Activated CD4-positive, alpha-beta T cell treated with anti-CD3 and anti-CD28 coated beads, Interleukin-2, amount 50 U/mL, for 16 hours (primary cell): ENCODE results near the gene LRRIQ4.
A peak's percentile ranks its signal among the peaks of the same experiment; 100 is the strongest.

Experiments used
- DNase-seq: peaks from one replicate; pipeline ENCODE4 v3.0.0-alpha.2; 2020

LRRIQ4 gene

DNA sequence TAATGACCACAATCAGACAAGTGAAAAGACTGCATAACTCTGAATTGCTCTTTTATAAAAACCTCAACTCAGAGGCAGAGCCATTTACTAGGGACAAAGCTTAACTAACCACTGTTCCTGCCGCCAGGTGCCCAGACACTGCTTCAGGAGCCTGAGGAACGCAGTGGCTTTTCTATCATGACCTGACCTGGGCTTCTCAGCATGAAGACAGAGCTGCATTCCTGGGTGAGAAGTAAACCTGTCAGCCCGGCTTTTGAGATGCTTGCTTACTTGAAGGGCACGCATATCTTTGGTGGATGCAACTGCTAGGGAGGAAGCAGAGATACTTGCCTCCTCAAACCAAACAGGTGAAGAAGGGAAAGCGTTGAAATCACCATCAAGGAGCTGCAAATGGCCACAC is 49.2 kb downstream of the LRRIQ4 start:
- DNase-seq = no peak

DNA sequence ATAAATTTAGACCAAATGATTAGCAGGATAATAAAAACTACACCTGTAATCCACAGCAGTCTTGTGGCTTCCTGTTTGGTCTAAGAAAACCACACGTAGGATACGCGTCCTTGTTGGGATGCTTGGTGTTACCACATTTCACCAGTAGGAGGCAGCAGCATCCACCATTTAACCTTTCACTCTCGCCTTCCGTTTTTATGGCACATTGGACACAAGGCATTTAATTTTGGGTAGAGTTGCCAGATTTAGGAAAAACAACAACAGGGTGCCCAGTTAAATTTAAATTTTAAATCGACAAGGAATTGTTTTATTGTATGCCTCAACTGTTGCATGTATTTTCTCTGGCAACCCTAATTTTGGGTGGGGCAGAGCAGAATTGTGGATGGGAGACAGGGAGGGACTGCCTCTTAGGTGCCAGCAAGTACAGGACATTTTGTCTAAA is 50.8 kb downstream of the LRRIQ4 start:
- peak; percentile 76 for DNase-seq

DNA sequence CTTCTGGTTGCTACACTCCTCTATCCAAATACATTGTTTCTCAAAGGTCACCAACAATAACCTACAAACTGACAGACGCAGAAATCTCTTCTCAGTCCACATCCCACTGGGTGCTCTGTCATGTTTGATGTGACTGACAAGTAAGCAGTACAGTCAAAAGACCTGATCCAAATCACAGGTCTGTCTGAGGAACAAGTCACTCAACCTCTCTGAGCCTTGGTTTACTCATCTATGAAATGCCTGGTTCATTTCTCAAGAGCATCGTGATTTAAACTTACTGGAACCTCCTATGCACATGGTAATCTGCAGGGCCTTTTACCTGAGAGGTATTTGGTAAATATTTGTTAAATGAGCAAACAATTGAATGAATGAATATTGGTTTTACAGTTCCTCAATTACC is 51.6 kb downstream of the LRRIQ4 start:
- DNase-seq = no peak

DNA sequence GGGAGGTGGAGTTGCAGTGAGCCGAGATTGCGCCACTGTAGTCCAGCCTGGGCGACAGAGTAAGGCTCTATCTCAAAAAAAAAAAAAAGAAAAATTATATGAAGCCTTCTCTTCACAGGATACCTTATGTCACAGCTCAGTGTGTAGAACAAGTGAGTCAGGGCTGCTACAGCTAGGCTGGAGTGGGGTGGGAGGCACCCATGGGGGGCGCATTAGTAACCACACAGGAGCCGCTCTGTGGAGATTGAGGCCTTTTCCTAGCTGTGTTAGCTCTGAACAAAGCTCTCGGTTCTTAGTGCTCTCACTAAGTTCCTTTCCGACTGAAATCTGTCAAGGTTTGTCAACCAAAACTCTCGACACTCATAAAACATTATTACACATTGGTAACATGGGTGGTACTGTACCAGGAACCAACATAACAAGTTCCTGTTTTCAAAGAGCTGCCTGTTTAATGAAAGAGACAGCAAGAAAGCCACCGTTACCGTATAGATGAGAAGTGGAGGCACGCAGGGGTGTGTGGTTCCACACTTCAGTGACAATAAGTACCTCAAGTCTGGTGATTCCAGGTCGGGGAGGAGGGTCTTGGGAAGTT is 52.6 kb downstream of the LRRIQ4 start:
- DNase-seq = no peak

DNA sequence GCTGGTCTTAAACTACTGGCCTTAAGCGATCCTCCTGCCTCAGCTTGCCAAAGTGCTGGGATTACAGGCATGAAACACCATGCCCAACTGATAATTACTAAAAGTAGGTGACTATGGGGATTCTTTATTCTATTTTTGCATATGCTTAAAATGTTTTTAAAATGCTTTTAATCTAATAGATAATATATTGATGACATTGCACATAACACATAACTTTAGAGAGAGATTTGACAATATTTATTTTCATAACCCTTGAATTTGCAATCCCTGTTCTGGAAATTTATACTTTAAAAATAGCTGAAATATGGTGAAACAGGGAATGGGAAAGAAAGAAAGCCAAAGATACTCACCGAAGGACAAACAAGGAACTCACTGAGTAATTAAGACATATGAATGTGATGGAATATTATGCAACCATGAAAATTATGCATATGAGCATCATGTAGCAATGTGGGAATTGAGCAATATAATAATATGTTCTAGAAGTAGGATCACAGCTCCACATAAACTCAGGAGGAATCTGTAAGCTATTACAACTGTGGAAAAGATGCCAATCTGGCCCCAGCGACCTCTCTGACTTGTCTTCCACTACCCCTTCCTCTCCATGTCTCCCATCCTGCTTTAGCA is 55.0 kb downstream of the LRRIQ4 start:
- DNase-seq = no peak

DNA sequence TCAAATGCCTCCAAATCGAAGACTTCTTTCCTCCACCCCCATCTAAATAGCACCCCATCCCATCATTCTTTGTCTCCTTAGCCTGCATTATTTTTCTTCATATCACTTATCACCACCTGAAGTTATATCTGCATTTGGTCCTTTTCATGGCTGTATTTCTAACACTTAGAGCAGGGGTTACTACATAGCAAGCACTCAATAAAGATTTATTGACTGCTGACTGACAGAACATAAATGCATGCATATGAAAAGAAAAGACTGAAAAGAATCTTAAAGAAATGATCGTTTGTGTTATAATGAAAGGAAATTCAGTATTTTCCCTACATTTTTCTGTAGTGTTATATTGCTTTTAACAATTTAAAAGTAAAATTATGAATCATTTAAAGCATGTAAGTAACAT is 55.7 kb downstream of the LRRIQ4 start:
- DNase-seq = no peak

DNA sequence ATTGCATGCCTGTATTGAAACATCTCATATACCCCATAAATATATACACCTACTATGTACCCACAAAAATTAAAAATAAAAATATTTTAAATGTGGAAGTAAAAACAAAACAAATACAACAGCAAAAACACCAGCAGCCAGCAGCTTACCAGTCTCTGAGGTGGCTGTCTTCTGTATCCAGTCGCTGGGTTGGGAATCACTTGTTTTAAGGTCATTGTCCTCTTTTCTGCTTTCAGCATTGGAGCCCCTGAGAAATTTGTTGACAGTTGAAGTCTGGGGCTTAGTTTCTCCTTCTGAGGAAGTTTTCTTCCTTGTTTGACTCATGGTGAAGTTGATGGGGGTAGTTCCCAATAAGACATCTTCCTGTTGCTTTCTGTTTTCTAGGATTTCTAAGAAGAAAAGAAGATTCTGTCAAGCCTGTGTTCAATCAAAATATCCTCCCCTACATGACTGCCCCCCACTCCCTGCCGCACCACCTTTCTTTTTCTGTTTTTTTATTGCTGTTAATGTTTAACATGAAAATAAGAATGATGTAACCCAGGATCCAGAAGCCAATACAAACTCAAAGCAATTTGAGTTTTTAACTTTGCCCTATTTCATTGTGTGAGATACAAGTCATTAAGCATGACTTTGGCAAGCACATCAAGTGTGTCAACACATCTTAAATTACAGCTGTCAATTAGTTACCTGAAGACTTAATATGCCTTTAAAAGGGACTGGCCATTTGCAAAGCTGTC is 57.0 kb downstream of the LRRIQ4 start, which contains the start of gene LRRC31:
TSS of gene LRRC31 (minus strand) at position 452 of the 737 bp plus-strand sequence. CDS start at position 324, 128 bp downstream.
- DNase-seq = no peak

DNA sequence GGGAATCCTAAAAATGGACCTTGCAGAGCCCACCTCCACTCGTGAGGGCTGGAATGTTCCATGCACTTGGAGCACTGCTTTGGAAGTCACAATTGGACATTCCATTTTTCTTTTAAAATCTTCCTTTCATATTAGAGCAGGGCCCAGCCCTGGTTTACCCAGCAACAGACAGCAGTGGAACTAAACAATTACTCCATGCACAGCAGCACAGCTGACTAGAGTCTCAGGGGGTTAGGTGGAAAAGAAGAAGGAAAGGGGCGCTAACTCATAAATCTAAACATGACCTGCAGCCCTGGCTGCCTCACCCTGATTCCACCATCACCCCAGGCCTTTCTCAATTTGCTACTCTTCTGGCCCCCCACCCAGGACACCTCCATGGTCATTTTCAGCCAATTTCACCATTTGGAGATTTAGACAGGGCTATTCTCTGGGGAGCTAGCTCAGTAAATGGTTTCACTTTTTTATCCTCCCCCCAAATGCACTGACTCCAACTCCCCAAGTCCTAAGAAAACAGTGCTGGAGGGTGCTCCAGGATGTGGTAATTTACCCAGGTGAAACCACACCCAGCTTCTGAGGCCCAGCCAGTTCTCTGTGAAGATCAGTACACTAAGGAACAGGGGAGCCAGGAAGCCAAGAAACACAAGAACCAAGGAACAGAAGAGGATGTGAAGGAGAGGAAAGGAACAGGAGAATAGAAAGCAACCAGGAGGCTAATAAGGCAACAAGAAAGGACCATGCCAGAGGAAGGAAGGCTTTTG is 58.6 kb downstream of the LRRIQ4 start:
- DNase-seq = no peak

DNA sequence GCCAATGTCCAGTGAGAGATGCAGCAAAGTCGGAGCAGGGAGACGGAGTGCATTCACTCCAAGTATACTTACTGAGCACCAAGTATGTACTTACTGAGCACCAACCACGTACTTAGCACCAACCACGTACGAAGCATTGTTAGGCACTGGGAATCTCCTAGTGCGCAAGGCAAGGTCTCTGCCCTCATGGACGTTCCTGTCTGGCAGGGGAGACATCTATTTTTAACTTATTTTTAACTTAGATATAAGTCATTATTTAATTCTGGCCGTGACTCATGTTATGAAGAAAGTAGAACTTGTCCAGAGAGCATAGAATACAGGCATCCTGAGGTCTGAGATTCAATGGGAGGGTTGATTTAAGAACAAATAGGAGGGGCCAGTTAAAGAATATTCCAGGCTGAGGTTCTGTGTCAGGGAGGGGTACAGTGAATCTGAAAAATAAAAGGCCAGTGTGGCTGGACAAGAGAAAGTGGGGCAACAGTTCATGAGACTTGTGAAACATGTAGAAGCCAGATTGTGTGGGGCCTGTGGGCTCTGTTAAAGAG is 66.4 kb downstream of the LRRIQ4 start:
- DNase-seq = no peak

DNA sequence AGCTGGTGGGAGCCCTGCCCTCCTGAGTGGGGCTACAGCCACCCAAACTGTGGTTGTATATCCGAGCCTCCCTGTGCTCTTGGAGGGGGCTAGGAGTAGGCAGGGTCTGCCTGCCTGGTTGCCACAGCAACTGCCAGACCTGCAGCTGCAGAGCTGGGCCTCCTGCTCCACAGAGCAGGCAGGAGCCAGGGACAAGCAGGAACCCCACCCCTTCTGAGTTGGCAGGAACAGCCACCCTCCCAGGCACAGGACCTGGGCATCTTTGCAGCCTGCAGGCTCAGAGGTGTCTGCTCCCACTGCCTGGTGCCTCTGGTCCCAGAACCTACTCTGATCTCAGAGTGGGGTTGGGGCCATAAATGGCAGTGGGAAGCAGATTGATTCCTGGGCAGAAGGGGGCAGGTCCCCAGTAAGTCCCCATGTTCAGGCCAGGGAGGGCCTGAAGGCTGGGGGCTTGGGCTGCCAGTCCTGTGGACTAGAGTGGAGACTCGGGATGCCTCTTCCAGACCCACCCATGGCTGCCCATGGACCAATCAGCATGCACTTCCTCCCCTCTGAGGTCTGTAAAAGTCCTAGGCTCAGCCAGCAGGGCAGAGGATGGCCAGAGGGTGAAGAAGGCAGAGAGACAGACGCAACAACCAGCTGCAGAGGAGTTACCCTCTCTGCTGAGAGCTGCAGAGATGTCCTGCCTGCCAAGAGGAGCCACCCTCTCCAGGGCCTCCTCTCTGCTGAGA is 67.3 kb downstream of the LRRIQ4 start:
- DNase-seq = no peak

DNA sequence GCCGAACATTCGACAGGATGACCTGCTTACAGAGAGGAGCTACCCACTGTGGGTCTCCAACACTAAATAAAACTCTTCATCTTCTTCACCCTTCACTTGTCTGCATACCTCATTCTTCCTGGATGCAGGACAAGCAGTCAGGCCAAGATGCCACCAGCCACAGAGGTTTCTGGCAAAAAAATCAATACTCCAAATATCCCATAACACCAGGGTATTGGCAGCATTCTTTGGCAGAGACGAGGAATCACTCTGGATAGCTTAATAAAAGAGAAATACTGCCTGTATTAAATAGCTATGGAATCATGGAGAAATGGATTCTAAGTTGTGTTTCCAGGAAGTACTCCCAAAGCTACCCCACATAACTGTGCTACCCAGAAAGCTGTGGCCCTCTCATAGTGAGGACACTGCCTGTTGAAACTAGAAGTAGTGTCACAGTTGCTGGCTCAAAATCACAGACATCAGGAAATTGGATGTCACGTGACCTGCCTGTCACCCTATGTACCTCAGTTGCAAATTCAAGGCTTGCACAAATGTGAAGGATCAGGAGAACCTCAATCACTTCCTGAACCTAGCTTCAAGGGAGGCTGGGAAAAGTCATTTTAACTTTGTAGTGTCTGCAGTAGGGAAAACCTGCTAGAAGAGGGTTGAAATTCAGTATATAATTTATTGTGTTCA is 68.0 kb downstream of the LRRIQ4 start:
- DNase-seq = no peak

DNA sequence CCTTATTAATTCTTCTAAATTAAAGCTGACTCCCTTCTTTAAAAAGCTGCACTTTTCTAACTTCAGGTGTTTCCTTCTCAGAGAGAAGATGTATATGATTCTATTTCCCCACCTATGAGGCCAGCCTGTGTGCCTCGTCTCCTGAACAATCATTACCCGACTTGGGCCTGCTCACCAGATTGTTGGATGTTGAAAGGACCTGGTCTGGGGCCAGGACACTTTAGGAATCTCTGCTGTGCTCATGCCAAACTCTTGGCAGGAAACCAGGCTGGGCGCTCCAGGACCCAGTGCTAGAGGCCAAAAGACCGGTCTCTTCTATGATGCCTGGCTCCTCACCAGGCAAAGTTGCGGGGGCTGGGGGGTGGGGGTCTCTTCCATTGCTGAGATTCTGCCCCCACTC is 74.0 kb downstream of the LRRIQ4 start:
- DNase-seq = no peak
